Fibroblast of mammary gland (primary cell): ENCODE results near the gene NUP210L.

Experiments used
- DNase-seq: peaks from one replicate; pipeline ENCODE4 v3.0.0-alpha.2; 2010; ENCODE audit warnings: low read depth
- H3K4me3 ChIP-seq: 2 replicates; pipeline ENCODE4 v1.5.1; 2011; ENCODE audit warnings: low read depth, mild to moderate bottlenecking, low read length, moderate library complexity; ENCODE audit not compliant: control insufficient read depth
- CTCF ChIP-seq: conservative IDR thresholded peaks from 2 replicates; pipeline ENCODE4 v1.5.1; 2011; ENCODE audit warnings: low read depth, low read length, inconsistent platforms; ENCODE audit not compliant: control insufficient read depth, insufficient read depth

The NUP210L gene

GRCh38 chr1:153954826-153955225, 200.0 kb downstream of the NUP210L start:
- TF ChIP-seq CTCF, result no peak
- no peak overlapping the region for H3K4me3 ChIP-seq
- DNase-seq, result no peak

GRCh38 chr1:153953859-153954365, 201.0 kb downstream of the NUP210L start:
- H3K4me3 ChIP-seq, result no peak overlapping the region
- DNase-seq, result no peak
- TF ChIP-seq CTCF, result no peak

- H3K4me3 ChIP-seq, result no peak overlapping the region
- DNase-seq, result no peak
- no peak for TF ChIP-seq CTCF
Observed at GRCh38 chr1:153951801-153952200, 203.1 kb downstream of the NUP210L start.

GRCh38 chr1:153951183-153951582, 203.7 kb downstream of the NUP210L start:
- no peak overlapping the region for H3K4me3 ChIP-seq
- TF ChIP-seq CTCF, result no peak
- DNase-seq, result no peak

GRCh38 chr1:153946622-153947241, 208.1 kb downstream of the NUP210L start, which contains the start of gene DENND4B:
Gene DENND4B (minus strand): TSS chr1:153946718. CDS start chr1:153944374, 2,344 bp downstream.
- peak; percentile 70 for DNase-seq
- peak; percentile 60 for TF ChIP-seq CTCF
- peak within 1 kb of the TSS; percentile 65 for H3K4me3 ChIP-seq

- H3K4me3 ChIP-seq, result peak overlapping the region; percentile 65
- DNase-seq, result peak; percentile 69
- TF ChIP-seq CTCF, result no peak
Observed at GRCh38 chr1:153945795-153946621, 208.9 kb downstream of the NUP210L start.
